NB4 (cell line): ENCODE measurements around the gene OCSTAMP.

Experiments used
- CTCF ChIP-seq: IDR thresholded peaks from one replicate; pipeline ENCODE4 v1.5.1; 2012; ENCODE audit warnings: low read depth, low read length
- MYC ChIP-seq: IDR thresholded peaks from 2 replicates; pipeline ENCODE4 v1.6.1; 2011; ENCODE audit warnings: low read depth, low read length
- POLR2A ChIP-seq: IDR thresholded peaks from 2 replicates; pipeline ENCODE4 v1.6.1; 2011; ENCODE audit warnings: mild to moderate bottlenecking; ENCODE audit not compliant: insufficient read length; ENCODE audit errors: extremely low read depth

GRCh38 chr20:46501337-46501942 lies 49.0 kb downstream of the OCSTAMP start:
- TF ChIP-seq CTCF (no peak), POLR2A (no peak), MYC (no peak)
